Uterus (tissue), 2 donors: ENCODE data around the gene N4BP2.

Source experiments
- CTCF ChIP-seq, 4 experiments: fragments of 200-600 bp in 2 of 4; fragments of 450-650 bp in 2 of 4; sonication (generic) in 2 of 4; IDR thresholded peaks; one replicate each; pipeline ENCODE4 v1.5.1; 2016 to 2019; ENCODE audit warnings: antibody characterized with exemption in 4 of 4, mild to moderate bottlenecking in 2 of 4, moderate library complexity in 1 of 4
- POLR2A ChIP-seq, 2 donors: fragments of 450-650 bp; IDR thresholded peaks; one replicate each; pipeline ENCODE4 v1.6.1; 2016; ENCODE audit warnings: antibody characterized with exemption in 2 of 2, mild to moderate bottlenecking in 1 of 2, moderate library complexity in 1 of 2

GRCh38 chr4:40033613-40034012 is 23.0 kb upstream of the N4BP2 start:
- TF ChIP-seq POLR2A (IDR thresholded peaks at IDR 0.05) (no peak), CTCF (IDR thresholded peaks at IDR 0.05) (no peak)
